COLO668 (cell line): Measurements from ENCODE around the gene KAZN.
"Not testable (repeated sequence)": the region's sequence is repeated elsewhere in the genome, so short reads cannot be mapped to it uniquely, and the experiment has no call there.

Experiments
- DNase-seq: peaks from one replicate; lab custom pipeline; 2025; ENCODE audit not compliant: unreplicated experiment; lab: John Stamatoyannopoulos, UW

The KAZN gene

GRCh38 chr1:14963791-14964710, 365.6 kb downstream of the KAZN start:
- DNase-seq = not testable (repeated sequence)

- no peak for DNase-seq
Observed at GRCh38 chr1:14964711-14965055, 366.2 kb downstream of the KAZN start.

GRCh38 chr1:14968251-14968851, 369.9 kb downstream of the KAZN start:
- no peak for DNase-seq

GRCh38 chr1:14969006-14969405, 370.5 kb downstream of the KAZN start:
- DNase-seq = no peak

GRCh38 chr1:14970115-14970798, 371.8 kb downstream of the KAZN start:
- peak; percentile 19 for DNase-seq

GRCh38 chr1:14970799-14971141, 372.3 kb downstream of the KAZN start:
- no peak for DNase-seq

- no peak for DNase-seq
Observed at GRCh38 chr1:14971221-14971620, 372.7 kb downstream of the KAZN start.

GRCh38 chr1:14972107-14972506, 373.6 kb downstream of the KAZN start:
- no peak for DNase-seq

GRCh38 chr1:14973773-14974172, 375.3 kb downstream of the KAZN start:
- no peak for DNase-seq

GRCh38 chr1:14974361-14974760, 375.9 kb downstream of the KAZN start:
- no peak for DNase-seq

GRCh38 chr1:14975119-14975518, 376.6 kb downstream of the KAZN start:
- DNase-seq = no peak

GRCh38 chr1:14976256-14976655, 377.8 kb downstream of the KAZN start:
- no peak for DNase-seq

- DNase-seq = no peak
Observed at GRCh38 chr1:14977338-14977931, 378.9 kb downstream of the KAZN start.

GRCh38 chr1:14980621-14981218, 382.2 kb downstream of the KAZN start:
- no peak for DNase-seq

GRCh38 chr1:14982029-14982428, 383.5 kb downstream of the KAZN start:
- DNase-seq = no peak

- DNase-seq = no peak
Observed at GRCh38 chr1:14983277-14983676, 384.8 kb downstream of the KAZN start.

- no peak for DNase-seq
Observed at GRCh38 chr1:14986168-14986567, 387.7 kb downstream of the KAZN start.

GRCh38 chr1:14987829-14988603, 389.5 kb downstream of the KAZN start:
- DNase-seq = no peak

GRCh38 chr1:14988636-14989035, 390.2 kb downstream of the KAZN start:
- DNase-seq = no peak

GRCh38 chr1:14989931-14990728, 391.6 kb downstream of the KAZN start:
- no peak for DNase-seq
